GM21737 (cell line): ENCODE data around the gene KCNMB2.
"Not testable (repeated sequence)": the region's sequence is repeated elsewhere in the genome, so short reads cannot be mapped to it uniquely, and the experiment has no call there.

Experiments used
- ATAC-seq: cut with Tn5 transposase; IDR thresholded peaks from one replicate; pipeline ENCODE4 v1.9.1; 2021; ENCODE audit warnings: mild to moderate bottlenecking, moderate library complexity; ENCODE audit not compliant: unreplicated experiment

KCNMB2 gene

GRCh38 chr3:178536211-178537079, at the start of gene KCNMB2:
Gene KCNMB2 (plus strand): TSS chr3:178536436.
- no peak for ATAC-seq

GRCh38 chr3:178486903-178487302, 49.3 kb upstream of the KCNMB2 start:
- no peak for ATAC-seq

DNA sequence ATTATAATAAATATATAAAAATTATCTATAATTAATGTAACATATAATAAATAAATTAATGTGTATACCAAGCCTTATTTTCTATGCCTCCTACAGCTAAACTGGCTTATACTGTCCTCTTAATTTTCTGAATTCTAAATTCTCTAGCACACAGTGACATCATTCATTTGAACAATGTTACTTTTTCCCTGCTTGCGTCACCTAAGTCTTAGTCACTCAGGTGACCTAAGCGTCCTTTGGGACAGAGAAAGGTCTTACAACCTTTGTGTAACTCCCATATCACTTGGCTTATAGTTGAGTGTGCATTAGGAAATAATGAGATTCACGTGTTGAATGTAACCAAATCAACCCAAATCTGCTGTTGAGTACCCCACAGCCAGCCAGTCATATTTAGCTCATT, 48.5 kb upstream of the KCNMB2 start:
- no peak for ATAC-seq

DNA sequence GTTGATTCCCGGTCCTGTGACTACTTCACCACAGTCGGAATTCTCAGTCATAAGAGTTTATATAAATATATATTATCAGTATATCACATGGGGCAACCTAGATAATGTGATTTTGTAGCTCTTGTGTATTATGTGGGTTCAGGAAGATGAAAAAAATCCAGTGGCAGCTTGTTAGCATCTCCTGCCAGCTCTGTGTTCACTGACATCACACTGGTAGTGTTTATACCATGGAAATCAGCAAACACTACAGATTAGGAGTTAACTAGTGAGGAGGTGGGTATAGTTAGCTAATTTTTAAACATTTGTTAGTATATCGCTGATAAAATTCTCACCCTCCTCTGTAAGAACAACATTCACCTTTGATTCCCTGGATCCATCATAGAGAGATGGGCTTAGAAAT, 44.5 kb upstream of the KCNMB2 start:
- no peak for ATAC-seq

DNA sequence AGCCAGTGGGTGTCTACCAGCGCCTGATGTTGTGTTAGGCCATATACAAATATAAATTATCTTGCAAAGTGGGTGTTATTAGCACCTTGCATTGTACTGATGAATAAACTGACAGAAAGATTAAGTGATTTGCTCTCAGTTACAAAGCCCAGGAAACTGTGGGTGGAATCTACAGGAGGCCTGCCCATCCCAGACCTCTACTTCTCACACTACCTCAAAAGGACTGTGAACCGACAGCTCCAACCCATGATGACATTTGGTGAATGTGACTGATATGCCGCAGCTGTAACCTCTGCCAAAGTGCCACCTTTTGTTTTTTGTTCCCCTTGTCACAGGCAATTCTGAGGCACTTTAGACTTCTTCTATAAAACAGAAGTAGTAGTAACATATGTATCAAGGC, 43.7 kb upstream of the KCNMB2 start:
- ATAC-seq: no peak

DNA sequence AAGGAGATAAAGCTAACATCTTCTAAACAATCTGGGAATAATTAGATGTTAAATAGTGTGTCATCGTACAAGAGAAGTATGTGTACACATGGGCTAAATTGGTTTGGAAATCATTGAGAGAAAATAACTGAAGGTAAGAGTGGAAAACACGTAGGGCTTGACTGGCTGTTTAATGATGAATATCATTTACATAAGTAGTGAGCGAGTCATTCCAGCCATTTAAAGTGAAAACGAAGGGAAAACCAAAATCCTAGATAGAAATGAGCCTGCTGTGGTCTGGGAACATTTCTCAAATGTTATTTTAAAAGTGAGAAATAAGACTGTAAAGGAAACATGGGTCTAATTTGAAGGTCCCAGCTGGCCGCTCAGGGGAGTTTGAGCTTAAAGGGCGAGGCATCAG, 41.9 kb upstream of the KCNMB2 start:
- no peak for ATAC-seq

- ATAC-seq: no peak
Measured at GRCh38 chr3:178496911-178497310, 39.3 kb upstream of the KCNMB2 start.

GRCh38 chr3:178498871-178499270, 37.4 kb upstream of the KCNMB2 start:
- no peak for ATAC-seq

DNA sequence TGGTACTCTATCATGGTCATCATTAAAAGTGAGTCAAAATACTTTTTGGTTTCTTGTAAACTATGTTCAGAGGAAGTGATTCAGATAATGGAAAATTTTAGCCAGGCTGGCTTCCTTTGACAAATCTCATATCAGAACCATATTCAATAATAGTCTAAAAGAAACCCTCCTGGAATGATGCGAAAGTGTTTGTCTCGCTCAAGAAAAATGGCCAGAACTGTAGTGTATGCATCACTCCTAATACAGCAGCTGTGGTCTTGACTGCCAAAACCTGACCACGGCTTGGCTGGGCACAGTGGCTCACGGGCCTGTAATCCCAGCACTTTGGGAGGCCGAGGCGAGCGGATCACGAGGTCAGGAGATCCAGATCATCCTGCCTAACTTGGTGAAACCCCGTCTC, 35.6 kb upstream of the KCNMB2 start:
- no peak for ATAC-seq

DNA sequence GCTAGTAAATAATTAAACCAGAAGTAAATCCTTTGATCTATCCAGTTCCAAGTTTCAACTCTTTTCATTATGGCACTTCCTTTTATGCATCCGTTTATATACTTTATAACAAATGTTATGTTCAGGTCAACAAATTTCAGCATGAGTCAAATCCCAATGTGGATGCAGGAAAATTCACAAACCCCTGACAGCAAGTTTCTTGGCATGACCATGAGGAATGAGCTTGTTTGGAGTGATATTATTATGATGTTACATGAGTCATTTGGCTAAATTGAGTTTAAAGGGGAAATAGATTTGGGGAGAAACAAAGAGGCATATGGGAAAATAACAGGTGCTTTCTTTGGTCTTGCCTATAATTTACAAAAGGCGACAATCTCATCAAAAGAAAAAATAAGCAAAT, 32.1 kb upstream of the KCNMB2 start:
- no peak for ATAC-seq

DNA sequence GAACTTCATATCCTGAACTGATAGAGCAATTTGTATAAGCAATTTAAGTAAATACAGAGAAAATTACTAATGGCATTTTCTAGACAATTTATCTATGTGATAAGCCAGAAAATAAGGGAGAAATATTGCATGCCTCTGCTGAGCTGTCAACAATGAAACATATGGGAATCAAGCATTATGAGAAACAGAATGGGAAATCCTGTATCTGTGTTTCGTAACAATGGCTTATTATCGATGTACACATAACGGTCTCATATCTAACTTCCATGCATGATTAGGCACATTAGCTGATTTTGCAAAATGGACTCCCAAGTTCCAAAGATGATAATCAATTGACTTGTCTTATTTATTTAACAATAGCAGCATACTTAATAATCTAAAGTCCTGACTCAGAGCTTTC, 30.4 kb upstream of the KCNMB2 start:
- ATAC-seq: no peak

DNA sequence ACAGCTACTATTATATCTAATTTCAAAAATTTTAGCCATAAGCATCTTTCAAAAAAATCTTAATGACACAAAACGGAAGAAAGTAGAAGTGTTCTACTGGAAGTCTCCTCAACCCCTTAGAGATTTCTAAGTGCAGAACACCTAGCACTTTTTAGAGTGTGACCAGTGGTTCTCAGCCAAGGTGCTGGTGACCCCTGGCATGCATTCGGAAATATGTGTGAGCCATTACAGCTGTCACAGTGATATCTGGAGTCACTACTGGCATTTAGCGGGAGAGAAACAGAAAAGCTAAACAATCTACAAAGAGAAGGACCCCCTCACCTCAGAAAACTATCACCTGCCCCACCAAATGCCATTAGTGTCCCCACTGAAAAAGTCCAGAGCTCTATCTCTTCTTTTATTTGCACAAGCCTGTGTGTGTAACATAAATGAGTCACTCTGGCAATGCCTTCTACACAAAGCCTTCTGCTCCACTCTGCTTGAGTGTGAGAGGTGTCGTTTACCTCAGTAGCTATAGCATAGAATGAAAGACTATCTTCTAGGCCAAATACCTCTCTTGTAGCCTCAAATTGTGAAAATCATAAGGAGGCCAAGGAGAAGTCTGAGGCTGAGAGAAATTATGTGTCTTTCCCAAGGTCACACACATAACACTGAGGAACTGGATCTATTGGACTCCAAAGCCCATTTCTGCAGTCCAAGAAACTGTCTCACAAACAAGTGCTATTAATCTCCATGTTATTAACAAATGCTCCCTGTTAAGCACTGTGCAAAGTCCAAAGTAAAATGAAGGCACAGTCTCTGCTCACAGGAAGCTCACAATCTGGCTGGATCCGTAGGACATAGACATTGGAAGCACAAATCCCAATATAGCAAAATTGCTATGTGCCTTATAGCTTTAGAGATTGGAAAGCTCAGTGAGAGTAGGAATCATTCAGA, 28.5 kb upstream of the KCNMB2 start:
- no peak for ATAC-seq

DNA sequence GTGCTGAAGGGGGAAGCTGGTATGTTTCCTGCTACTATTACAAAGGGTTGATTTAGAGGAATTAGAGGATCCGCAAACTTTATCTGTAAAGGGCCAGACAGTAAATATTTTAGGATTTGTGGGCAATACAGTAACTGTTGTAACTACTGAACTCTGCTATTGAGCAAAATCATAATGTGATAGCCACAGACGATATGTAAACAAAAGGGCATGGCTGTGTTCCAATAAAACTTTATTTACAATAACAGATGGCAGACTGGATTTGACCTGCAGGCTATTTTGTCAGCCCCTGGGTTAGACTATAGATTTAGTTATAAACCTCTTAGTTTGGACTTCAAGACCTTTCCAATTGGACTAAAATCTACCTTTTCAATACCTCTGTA, 27.8 kb upstream of the KCNMB2 start:
- ATAC-seq: no peak

GRCh38 chr3:178510496-178510895, 25.7 kb upstream of the KCNMB2 start:
- ATAC-seq: no peak

DNA sequence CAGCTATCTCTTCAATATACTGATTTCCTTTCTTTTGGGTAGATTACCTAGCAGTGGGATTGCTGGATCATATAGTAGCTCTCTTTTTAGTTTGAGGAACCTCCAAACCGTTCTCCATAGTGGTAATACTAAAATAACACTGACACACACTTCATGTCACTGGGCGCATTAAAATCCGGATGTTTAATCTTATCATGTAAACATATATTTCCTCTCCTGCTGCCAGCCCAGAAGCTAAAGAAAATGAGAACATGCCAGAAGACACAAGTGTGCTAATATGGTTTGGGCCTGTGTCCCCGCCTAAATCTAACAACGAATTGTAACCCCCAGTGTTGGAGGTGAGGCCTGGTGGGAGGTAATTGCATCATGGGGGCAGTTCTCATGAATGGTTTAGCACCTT, 23.6 kb upstream of the KCNMB2 start:
- ATAC-seq: no peak

DNA sequence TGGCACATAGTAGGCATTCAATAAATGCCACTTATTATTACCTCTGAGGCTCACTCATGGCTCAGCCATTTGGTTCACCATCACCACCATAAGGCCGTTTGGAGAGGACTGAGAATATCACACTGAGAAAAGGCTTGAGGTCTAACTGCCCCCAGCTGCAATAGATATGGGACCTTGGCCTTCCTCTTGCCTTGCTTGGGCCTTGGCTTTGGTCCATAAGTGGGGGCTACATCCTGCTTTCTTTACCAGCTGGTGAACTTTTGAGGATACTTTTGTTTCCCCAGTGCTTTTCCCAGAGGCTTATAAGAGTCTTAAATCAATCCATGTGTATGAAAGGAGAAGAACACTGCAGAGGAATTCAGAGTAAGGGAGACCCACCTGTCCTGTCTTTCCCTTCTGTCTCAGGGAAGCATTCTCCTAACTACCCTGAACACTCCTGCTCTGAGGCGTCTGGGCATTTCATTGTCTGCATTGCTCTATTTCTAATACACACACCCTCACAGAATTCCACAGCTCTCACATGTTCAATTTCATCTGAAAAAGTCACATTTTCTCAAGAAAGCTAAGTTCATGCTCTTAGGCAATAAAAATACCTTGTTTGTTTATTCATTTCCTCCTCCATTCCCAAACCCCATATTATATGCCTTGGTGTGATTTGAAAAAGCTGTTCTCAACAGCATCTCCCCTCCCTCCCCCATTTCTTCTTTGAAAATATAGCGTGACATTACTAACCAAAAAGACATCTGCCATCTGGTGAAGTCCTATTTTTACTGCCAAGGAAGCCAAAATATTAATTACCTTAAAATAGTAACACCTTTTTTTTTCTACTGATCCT, 22.5 kb upstream of the KCNMB2 start:
- no peak for ATAC-seq

DNA sequence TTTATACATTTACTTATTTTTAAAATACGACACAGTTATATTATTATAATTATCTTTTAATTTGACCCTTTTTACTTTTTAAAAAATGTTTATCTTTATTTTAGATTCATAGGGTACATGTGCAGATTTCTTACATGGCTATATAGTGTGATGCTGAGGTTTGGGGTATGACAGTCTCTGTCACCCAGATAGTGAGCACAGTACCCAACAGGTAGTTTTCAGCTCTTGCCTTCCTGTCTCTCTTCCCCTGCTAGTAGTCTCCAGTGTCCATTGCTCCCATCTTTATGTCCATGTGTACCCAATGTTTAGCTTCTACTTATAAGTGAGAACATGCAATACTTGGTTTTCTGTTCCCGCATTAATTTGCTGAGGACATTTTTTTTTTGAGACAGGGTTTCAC, 21.8 kb upstream of the KCNMB2 start:
- ATAC-seq: no peak

GRCh38 chr3:178515076-178515744, 21.0 kb upstream of the KCNMB2 start:
- ATAC-seq: not testable (repeated sequence)

- ATAC-seq: no peak
Measured at GRCh38 chr3:178517665-178518334, 18.4 kb upstream of the KCNMB2 start.
